Measurements from ENCODE around the gene CLDN5. TPM values are rescaled to one million over a fixed set of nuclear protein-coding genes. Genes with fewer than 3 reads are reported as not detected.

Gene CLDN5
- total RNA-seq, 1 donor from 2014 or later: 228 TPM

DNA sequence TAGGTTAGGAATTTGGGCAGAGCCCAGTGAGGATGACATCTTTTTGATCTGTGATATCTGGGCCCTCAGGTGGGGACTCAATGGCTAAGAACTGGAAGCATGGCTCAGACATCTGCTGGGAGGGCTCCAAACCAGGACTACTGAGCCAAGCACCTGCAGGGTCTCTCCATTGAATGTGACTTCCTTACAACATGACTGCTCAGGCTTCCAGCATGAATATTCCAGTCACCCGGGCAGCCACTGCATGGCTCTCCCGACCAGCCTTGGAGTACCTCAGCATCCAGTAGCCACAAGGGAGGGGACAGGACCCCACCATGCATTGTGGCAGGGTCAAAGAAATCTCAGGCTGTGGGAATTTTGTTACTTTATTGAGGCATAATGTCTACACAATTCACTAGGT lies 35.9 kb downstream of the CLDN5 start:
- TF ChIP-seq POLR2A (IDR thresholded peaks at IDR 0.05) (no peak), POLR2AphosphoS5 (IDR thresholded peaks at IDR 0.05; ENCODE audit: insufficient read depth in 1 of 2, low read depth in 1 of 2) (no peak)
- TF ChIP-seq, protein P1, sequence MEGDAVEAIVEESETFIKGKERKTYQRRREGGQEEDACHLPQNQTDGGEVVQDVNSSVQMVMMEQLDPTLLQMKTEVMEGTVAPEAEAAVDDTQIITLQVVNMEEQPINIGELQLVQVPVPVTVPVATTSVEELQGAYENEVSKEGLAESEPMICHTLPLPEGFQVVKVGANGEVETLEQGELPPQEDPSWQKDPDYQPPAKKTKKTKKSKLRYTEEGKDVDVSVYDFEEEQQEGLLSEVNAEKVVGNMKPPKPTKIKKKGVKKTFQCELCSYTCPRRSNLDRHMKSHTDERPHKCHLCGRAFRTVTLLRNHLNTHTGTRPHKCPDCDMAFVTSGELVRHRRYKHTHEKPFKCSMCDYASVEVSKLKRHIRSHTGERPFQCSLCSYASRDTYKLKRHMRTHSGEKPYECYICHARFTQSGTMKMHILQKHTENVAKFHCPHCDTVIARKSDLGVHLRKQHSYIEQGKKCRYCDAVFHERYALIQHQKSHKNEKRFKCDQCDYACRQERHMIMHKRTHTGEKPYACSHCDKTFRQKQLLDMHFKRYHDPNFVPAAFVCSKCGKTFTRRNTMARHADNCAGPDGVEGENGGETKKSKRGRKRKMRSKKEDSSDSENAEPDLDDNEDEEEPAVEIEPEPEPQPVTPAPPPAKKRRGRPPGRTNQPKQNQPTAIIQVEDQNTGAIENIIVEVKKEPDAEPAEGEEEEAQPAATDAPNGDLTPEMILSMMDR (IDR thresholded peaks at IDR 0.05): no peak
- Histone ChIP-seq H3K27ac (no peak overlapping the region), H3K36me3 (no peaks in the 10 kb centered on the region), H3K27me3 (no peaks in the 10 kb centered on the region), H3K4me1 (peaks cover 4% of the 10 kb centered on the region), H3K4me3 (no peak overlapping the region), H3K9me3 (no peaks in the 10 kb centered on the region)
- intact Hi-C loops (cut with DNase I): no loop called here
- no peak for DNase-seq (ENCODE audit: extremely low spot score in 2 of 2)

DNA sequence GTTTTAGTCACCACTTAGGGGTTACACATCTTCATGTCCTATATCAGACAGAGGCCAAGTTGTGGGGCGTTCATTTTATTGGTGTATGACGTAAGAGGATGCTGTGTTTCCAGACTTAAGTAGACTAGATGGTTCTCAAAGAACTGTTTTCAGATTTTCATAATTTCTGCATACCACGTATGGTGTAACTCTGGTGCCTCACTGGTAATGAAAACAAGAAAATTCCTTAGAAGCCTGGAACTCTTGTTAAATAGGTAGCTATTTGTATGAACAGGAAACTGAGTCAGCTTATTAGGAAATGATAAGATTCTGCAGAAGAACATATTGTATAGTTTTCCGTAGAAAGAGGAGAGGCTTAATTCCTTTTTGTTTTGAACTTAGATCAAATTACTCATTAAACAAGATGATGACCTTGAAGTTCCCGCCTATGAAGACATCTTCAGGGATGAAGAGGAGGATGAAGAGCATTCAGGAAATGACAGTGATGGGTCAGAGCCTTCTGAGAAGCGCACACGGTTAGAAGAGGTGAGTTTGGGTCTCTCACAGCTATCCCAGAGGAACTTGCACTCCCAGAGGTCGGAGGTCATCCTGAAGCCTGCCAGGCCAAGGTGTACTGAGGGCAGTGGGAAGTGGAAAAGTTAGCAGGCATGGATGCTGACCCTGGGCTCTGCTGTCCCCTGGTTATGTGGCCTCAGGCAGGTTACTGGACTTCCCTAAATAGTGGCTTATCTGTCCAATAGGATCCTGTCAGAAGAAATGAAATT lies 40.5 kb downstream of the CLDN5 start:
- Histone ChIP-seq H3K27ac (no peak overlapping the region), H3K4me3 (no peak overlapping the region), H3K36me3 (no peaks in the 10 kb centered on the region), H3K9me3 (no peaks in the 10 kb centered on the region), H3K4me1 (peaks cover 5% of the 10 kb centered on the region), H3K27me3 (no peaks in the 10 kb centered on the region)
- intact Hi-C loops (cut with DNase I): no loop called here
- no peak for TF ChIP-seq POLR2AphosphoS5 (IDR thresholded peaks at IDR 0.05; ENCODE audit: insufficient read depth in 1 of 2, low read depth in 1 of 2)
- DNase-seq (ENCODE audit: extremely low spot score in 2 of 2): peak in 1 of 2 donors; percentile 67

DNA sequence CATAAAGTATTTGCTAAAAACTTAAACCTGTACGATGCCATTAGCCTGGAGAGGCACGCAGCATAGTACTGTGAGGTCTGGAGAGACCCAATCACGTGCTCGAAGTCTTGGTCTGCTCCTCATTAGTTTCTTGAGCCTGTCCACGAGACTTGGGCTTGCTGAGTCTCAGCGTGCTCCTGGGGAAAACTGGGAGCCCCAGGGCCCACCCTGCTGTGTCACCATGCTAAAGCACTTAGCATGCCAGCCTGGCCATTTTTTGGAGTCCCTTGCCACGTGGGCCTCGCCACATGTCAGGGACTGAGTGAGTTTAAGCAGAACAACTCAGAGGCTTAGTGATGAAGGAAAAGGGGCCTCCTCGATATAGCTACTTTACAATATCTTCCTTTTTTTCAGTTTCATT lies 41.9 kb downstream of the CLDN5 start:
- TF ChIP-seq, protein P1 (IDR thresholded peaks at IDR 0.05): no peak
- TF ChIP-seq POLR2AphosphoS5 (IDR thresholded peaks at IDR 0.05; ENCODE audit: insufficient read depth in 1 of 2, low read depth in 1 of 2) (no peak), POLR2A (IDR thresholded peaks at IDR 0.05) (no peak)
- DNase-seq (ENCODE audit: extremely low spot score in 2 of 2): peak in 1 of 2 donors; percentile 34
- Histone ChIP-seq H3K4me3 (no peak overlapping the region), H3K36me3 (no peaks in the 10 kb centered on the region), H3K4me1 (peaks cover 16% of the 10 kb centered on the region), H3K27me3 (no peaks in the 10 kb centered on the region), H3K27ac (no peak overlapping the region), H3K9me3 (no peaks in the 10 kb centered on the region)
- intact Hi-C loops (cut with DNase I): no loop called here

DNA sequence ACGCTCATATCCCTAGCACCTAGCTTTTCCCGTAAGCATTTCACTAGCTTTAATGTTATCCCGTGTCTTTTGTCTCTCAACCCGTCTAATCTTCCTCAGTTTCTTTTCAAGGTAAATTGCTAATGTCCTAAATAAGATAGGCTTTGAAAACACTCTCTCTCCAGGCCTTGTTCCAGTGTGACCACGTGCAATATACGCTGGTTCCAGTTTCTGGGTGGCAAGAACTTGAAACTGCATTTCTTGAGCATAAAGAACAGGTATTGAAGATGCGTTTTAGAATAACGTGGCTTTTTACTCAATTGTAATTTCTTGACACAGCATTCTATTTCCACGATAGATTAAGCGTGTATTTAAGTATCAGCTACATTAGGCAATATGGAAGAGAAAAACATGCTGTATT lies 43.4 kb downstream of the CLDN5 start:
- no peaks in the 10 kb centered on the region for H3K36me3 ChIP-seq
- TF ChIP-seq POLR2AphosphoS5 (IDR thresholded peaks at IDR 0.05; ENCODE audit: insufficient read depth in 1 of 2, low read depth in 1 of 2): no peak
- no peak for TF ChIP-seq POLR2A (IDR thresholded peaks at IDR 0.05)
- TF ChIP-seq, protein P1 (IDR thresholded peaks at IDR 0.05): no peak
- DNase-seq (ENCODE audit: extremely low spot score in 2 of 2): no peak
- intact Hi-C loops (cut with DNase I): no loop called here
- peaks cover 31% of the 10 kb centered on the region for H3K4me1 ChIP-seq
- no peak overlapping the region for H3K4me3 ChIP-seq
- H3K27me3 ChIP-seq: no peaks in the 10 kb centered on the region
- no peak overlapping the region for H3K27ac ChIP-seq
- no peaks in the 10 kb centered on the region for H3K9me3 ChIP-seq

DNA sequence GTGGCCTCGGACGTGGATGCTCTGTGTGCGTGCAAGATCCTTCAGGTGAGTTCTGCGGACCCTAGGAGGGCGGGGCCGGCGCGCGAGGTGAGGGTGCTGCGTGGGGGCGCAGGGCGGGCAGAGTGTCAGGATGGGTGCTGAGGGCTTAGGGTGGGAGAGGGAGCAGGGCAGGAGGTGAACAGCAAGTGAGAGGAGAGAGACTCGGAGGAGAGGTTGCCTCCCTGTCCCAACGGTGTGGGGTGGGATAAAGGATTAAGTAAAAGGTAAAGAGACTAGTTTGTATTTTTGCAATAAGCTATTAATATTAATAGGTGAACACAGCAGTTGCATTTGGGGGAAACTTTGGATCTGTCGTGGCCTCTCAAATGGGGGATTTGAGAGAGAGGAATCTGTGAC lies 44.0 kb downstream of the CLDN5 start:
- H3K4me1 ChIP-seq: peaks cover 31% of the 10 kb centered on the region
- peak overlapping the region; percentile 72 to 89 for H3K4me3 ChIP-seq
- H3K27me3 ChIP-seq: no peaks in the 10 kb centered on the region
- H3K9me3 ChIP-seq: no peaks in the 10 kb centered on the region
- no peak overlapping the region for H3K27ac ChIP-seq
- peaks cover 0 to 1% of the 10 kb centered on the region in 2 donors for H3K36me3 ChIP-seq
- intact Hi-C loops (cut with DNase I): no loop called here
- DNase-seq (ENCODE audit: extremely low spot score in 2 of 2): no peak
- TF ChIP-seq, protein P1 (IDR thresholded peaks at IDR 0.05): no peak
- TF ChIP-seq POLR2A (IDR thresholded peaks at IDR 0.05) (no peak), POLR2AphosphoS5 (IDR thresholded peaks at IDR 0.05; ENCODE audit: insufficient read depth in 1 of 2, low read depth in 1 of 2) (no peak)
